Subcutaneous adipose tissue (tissue), 4 donors: ENCODE data around the gene VARS2. TPM values are rescaled to one million over a fixed set of nuclear protein-coding genes. Genes with fewer than 3 reads are reported as not detected.

Experiments used
- total RNA-seq, 4 donors: library from RNA; depleted of rRNA; stranded (reverse); fragments of >200 nt; gene quantifications; one replicate each; pipeline ENCODE4 v1.1.0, GENCODE V29; 2016
- TF ChIP-seq, protein P1 (sequence below): fragments of 450-650 bp; IDR thresholded peaks from one replicate; pipeline ENCODE4 v1.5.1; 2016; ENCODE audit warnings: low read depth, mild to moderate bottlenecking, control low read depth, antibody characterized with exemption, moderate library complexity

Gene VARS2
- 10 to 100 TPM in 2 of 4 donors, 1 to 10 TPM in 2; 9.1 to 40.3 (median 10.8) TPM for total RNA-seq

DNA sequence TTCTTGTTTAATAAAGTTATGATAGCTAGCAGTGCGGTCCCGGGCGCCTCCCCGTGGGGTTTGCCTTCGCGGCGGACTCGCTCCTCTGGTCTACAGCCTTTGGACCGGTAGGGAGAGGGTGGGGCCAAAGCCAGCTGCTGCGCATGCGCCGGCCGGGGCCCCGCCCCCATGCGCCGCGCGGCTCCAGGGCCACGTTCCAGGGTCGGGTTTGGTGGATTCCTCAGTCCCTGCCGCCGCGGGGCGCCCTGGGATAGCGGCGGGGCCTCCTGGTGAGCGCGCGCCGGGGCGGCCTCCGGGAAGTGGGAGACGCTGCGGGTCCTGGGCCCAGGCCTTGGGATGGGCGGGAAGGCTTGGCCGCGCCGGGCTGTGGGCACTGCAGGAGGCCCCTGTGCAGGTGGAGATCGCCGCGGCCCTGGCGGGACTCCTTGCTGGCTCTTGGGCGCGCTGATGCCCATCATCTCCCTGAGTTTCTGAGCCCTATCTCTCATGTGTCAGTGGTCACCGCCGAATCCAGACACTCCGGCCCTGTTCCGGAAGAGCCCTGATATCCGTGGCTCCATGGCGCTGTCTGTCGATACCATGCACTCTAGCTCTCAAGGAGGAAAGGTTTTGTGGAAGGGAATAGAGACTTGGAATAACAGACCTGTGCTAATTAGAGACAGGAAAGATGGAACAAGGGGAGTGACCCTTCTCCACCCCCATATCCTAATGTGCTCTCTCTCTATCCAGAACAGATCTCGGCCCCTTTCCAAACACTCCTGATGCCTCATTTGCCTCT is at the start of gene VARS2:
VARS2 (plus strand) TSS at position 163 of the 778 bp plus-strand sequence; CDS start at position 762, 599 bp downstream.
- TF ChIP-seq, protein P1, sequence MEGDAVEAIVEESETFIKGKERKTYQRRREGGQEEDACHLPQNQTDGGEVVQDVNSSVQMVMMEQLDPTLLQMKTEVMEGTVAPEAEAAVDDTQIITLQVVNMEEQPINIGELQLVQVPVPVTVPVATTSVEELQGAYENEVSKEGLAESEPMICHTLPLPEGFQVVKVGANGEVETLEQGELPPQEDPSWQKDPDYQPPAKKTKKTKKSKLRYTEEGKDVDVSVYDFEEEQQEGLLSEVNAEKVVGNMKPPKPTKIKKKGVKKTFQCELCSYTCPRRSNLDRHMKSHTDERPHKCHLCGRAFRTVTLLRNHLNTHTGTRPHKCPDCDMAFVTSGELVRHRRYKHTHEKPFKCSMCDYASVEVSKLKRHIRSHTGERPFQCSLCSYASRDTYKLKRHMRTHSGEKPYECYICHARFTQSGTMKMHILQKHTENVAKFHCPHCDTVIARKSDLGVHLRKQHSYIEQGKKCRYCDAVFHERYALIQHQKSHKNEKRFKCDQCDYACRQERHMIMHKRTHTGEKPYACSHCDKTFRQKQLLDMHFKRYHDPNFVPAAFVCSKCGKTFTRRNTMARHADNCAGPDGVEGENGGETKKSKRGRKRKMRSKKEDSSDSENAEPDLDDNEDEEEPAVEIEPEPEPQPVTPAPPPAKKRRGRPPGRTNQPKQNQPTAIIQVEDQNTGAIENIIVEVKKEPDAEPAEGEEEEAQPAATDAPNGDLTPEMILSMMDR, result no peak

DNA sequence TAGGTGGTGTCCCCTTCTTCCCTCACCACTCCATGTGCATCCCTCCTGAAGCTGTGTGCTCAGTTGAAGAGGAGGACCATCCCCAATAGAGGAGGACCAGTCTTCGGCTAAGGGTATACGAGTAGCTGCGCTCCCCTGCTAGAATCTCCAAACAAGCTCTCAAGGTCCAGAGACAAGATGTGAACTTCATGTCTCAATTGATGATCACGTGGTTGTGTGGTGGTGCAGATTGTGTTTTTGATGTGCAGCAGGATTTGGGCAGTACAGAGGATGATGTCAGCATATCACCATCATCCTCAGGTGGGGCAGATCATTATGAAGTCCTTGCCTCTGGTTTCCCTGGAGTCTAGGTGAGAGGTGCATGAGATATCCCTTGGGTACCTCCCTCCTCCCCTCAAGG is 49.7 kb upstream of the VARS2 start:
- TF ChIP-seq, protein P1, result no peak

- TF ChIP-seq, protein P1, result no peak
These were observed 43.5 kb upstream of the VARS2 start for GRCh38 chr6:30870546-30870945.

- TF ChIP-seq, protein P1, result no peak
These were observed 42.4 kb upstream of the VARS2 start for GRCh38 chr6:30871592-30872183.

DNA sequence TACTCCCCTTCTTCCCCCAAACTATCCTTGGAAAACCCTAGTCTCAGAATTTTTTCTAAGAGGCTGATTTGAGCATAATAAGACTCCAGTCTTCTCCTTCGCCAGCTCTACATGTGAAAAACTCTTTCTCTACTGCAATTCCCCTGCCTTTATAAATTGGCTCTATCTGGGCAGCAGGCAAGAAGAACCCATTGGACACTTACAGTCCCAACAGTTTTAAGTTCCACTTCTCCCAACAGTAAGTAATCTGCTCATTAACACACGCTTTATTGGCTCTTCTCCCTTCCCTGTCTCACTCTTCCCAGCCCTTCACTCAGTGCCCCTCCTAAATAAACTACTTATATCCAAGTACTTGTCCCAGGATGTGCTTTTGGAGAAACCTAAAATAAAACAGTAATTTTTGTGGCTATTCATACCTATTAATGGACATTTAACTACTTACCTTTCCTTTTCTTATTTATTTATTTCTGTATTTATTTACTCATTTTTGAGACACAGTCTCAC is 40.8 kb upstream of the VARS2 start:
- TF ChIP-seq, protein P1, result no peak

- TF ChIP-seq, protein P1, result no peak
These were observed 38.6 kb upstream of the VARS2 start for GRCh38 chr6:30875244-30876038.
